ENCODE data around the gene FBXW11. TPM values are rescaled to one million over a fixed set of nuclear protein-coding genes. Genes with fewer than 3 reads are reported as not detected.

The FBXW11 gene
- total RNA-seq, result 10 to 100 TPM; 61.3 to 76.6 (median 70.2) TPM

- intact Hi-C loops (cut with DNase I), result no loop called here
- Histone ChIP-seq H3K27ac (peak within 1 kb of the TSS; percentile 97 to 99 (median 98)), H3K36me3 (no peaks in the 10 kb centered on the region), H3K27me3 (no peaks in the 10 kb centered on the region), H3K9me3 (no peaks in the 10 kb centered on the region), H3K4me1 (peaks cover 29 to 47% of the 10 kb centered on the region in 2 donors), H3K4me3 (replicated peaks in 1 of 3) (peak within 1 kb of the TSS; percentile 48 to 93 (median 70))
- 0 to 1% methylated on average over 15 to 44 of the region's 81 CpGs for WGBS, 2 donors
- peak; percentile 97 for DNase-seq
- TF ChIP-seq POLR2A (IDR thresholded peaks at IDR 0.05) (peak; percentile 55 to 86), CTCF (IDR thresholded peaks at IDR 0.05) (no peak)
Observed at GRCh38 chr5:172006321-172007174, at the start of gene FBXW11. Gene FBXW11, minus strand, starts transcription at chr5:172006638. Its CDS starts 136 bp downstream, at chr5:172006502.

GRCh38 chr5:172055996-172056395 lies 49.6 kb upstream of the FBXW11 start:
- Histone ChIP-seq H3K4me1 (peaks cover 13 to 14% of the 10 kb centered on the region in 2 donors), H3K27ac (no peak overlapping the region), H3K27me3 (no peaks in the 10 kb centered on the region), H3K36me3 (peaks cover 0 to 4% of the 10 kb centered on the region in 2 donors), H3K9me3 (no peaks in the 10 kb centered on the region), H3K4me3 (replicated peaks in 1 of 3) (no peak overlapping the region)
- intact Hi-C loops (cut with DNase I), result no loop called here
- no peak for TF ChIP-seq CTCF (IDR thresholded peaks at IDR 0.05)
- TF ChIP-seq POLR2A (IDR thresholded peaks at IDR 0.05), result no peak
- DNase-seq, result no peak
- 95 to 99% methylated on average over 3 of the region's 3 CpGs for WGBS, 2 donors

- no peak overlapping the region for H3K4me3 ChIP-seq (replicated peaks in 1 of 3)
- H3K27ac ChIP-seq, result no peak overlapping the region
- 94 to 98% methylated on average over 19 of the region's 19 CpGs for WGBS, 2 donors
- no peak for TF ChIP-seq CTCF (IDR thresholded peaks at IDR 0.05)
- TF ChIP-seq POLR2A (IDR thresholded peaks at IDR 0.05), result no peak
- no peaks in the 10 kb centered on the region for H3K9me3 ChIP-seq
- H3K4me1 ChIP-seq, result peaks cover 13 to 14% of the 10 kb centered on the region in 2 donors
- H3K36me3 ChIP-seq, result no peaks in the 10 kb centered on the region
- intact Hi-C loops (cut with DNase I), result no loop called here
- no peaks in the 10 kb centered on the region for H3K27me3 ChIP-seq
- DNase-seq, result no peak
Observed at GRCh38 chr5:172055421-172055820, 49.0 kb upstream of the FBXW11 start.

- H3K4me3 ChIP-seq (replicated peaks in 1 of 3), result no peak overlapping the region
- no peak for DNase-seq
- TF ChIP-seq POLR2A (IDR thresholded peaks at IDR 0.05) (no peak), CTCF (IDR thresholded peaks at IDR 0.05) (no peak)
- 95% methylated on average over 9 of the region's 11 CpGs for WGBS, 2 donors
- no peaks in the 10 kb centered on the region for H3K36me3 ChIP-seq
- H3K9me3 ChIP-seq, result no peaks in the 10 kb centered on the region
- intact Hi-C loops (cut with DNase I), result no loop called here
- H3K27me3 ChIP-seq, result no peaks in the 10 kb centered on the region
- no peak overlapping the region for H3K27ac ChIP-seq
- H3K4me1 ChIP-seq, result peaks cover 13 to 14% of the 10 kb centered on the region in 2 donors
Observed at GRCh38 chr5:172054611-172055153, 48.2 kb upstream of the FBXW11 start.

Data from thyroid gland (tissue), 4 donors.